ENCODE measurements around the gene EPRS1.

GRCh38 chr1:220028346-220028895, 17.9 kb downstream of the EPRS1 start:
- TF ChIP-seq CTCF (IDR thresholded peaks at IDR 0.05) = no peak
- TF ChIP-seq EP300 (IDR thresholded peaks at IDR 0.05; ENCODE audit: low read depth) = no peak
